Breast epithelium (tissue), 3 donors: Measurements from ENCODE around the gene CDR2L.

Experiments
- POLR2A ChIP-seq: fragments of 450-650 bp; IDR thresholded peaks from one replicate; pipeline ENCODE4 v1.6.1; 2016; ENCODE audit warnings: antibody characterized with exemption, mild to moderate bottlenecking, moderate library complexity
- POLR2AphosphoS5 ChIP-seq, 3 donors: sonication (generic); formaldehyde crosslinking; IDR thresholded peaks; one replicate each; pipeline ENCODE4 v1.6.1; 2017; ENCODE audit warnings: antibody characterized with exemption in 3 of 3
- TF ChIP-seq, protein P1 (sequence below), 3 donors: fragments of 450-650 bp; IDR thresholded peaks; one replicate each; pipeline ENCODE4 v1.5.1; 2016 to 2017; ENCODE audit warnings: antibody characterized with exemption in 3 of 3, mild to moderate bottlenecking in 3 of 3, moderate library complexity in 3 of 3

DNA sequence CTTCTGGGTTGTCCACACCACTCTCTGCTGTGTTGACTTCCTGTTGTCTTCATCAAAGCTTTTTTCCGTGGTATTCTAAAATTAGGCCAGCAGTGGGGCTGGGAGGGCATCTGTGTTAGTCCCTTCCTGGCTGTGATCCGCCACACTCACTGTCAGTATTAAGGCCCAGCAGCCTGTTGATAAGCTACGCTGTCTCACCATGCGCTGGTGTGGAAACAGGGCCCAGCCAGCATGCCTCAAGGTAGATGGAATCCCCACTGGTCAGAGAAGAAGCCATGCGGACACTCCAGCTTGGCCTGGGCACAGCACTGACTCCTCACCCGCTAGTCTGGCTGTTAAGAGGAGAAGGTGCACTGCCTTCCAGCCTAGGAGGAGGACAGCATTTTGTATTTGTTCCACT, 11.4 kb downstream of the CDR2L start:
- TF ChIP-seq, protein P1, sequence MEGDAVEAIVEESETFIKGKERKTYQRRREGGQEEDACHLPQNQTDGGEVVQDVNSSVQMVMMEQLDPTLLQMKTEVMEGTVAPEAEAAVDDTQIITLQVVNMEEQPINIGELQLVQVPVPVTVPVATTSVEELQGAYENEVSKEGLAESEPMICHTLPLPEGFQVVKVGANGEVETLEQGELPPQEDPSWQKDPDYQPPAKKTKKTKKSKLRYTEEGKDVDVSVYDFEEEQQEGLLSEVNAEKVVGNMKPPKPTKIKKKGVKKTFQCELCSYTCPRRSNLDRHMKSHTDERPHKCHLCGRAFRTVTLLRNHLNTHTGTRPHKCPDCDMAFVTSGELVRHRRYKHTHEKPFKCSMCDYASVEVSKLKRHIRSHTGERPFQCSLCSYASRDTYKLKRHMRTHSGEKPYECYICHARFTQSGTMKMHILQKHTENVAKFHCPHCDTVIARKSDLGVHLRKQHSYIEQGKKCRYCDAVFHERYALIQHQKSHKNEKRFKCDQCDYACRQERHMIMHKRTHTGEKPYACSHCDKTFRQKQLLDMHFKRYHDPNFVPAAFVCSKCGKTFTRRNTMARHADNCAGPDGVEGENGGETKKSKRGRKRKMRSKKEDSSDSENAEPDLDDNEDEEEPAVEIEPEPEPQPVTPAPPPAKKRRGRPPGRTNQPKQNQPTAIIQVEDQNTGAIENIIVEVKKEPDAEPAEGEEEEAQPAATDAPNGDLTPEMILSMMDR (IDR thresholded peaks at IDR 0.05): no peak
- TF ChIP-seq POLR2A: no peak
- TF ChIP-seq POLR2AphosphoS5 (IDR thresholded peaks at IDR 0.05): no peak
